ENCODE data around the gene MYH16.
"Not testable (repeated sequence)": the region's sequence is repeated elsewhere in the genome, so short reads cannot be mapped to it uniquely, and the experiment has no call there.

MYH16 gene

DNA sequence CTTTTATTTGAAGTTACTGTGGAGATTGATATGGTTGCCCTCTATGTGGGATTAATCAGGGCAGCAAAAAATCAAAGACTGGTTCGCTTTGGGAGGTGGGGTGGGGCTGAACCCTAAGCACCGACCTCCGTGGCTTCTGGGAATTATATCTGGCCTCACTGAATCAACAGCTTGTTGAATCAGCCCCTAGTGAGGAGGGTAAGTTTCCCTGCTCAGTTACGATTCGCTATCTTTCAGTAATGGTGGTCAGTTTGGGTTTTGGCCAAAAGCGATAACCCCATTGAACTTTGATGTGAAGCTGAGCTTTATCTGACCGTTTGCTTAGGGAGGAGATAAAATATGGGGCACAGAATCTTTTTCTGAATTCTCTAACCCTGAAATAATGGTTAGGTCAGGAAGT lies 36.5 kb downstream of the MYH16 start:
- no peak for DNase-seq

DNA sequence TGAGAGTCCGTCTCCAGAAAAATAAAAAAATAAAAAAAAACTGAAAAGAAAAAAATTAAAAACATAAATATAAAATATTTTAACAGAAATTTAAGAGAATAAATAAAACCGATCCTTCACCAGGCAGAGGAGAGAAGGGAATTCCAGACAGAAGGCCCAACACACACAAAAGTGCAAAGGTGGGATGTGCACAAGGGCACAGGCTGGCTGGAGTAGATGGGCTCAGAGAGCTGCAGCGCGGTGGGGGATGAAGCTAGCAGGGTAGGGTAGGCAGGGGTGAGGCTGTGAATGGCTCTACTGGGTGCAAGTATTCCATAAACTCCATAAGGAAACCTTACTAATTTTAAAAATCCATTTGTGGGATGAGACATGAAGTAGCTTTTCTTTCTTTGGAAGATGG lies 37.4 kb downstream of the MYH16 start:
- no peak for DNase-seq

DNA sequence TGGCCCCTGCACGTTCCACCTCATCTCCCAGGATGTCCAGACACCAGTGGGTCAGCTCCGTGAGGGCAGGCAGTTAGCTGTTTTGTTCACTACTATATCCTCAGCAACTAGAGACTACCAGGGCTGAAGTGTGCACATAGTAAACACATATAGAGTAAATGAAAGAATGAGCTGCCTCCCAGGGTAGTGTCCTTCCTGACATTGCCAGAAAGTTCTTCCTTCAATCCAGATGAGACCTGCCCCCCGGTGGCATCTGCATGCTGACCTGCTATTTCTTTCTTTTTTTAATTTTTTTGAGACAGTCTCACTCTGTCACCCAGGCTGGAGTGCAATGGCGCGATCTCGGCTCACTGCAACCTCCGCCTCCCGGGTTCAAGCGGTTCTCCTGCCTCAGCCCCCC lies 39.1 kb downstream of the MYH16 start:
- DNase-seq = no peak

DNA sequence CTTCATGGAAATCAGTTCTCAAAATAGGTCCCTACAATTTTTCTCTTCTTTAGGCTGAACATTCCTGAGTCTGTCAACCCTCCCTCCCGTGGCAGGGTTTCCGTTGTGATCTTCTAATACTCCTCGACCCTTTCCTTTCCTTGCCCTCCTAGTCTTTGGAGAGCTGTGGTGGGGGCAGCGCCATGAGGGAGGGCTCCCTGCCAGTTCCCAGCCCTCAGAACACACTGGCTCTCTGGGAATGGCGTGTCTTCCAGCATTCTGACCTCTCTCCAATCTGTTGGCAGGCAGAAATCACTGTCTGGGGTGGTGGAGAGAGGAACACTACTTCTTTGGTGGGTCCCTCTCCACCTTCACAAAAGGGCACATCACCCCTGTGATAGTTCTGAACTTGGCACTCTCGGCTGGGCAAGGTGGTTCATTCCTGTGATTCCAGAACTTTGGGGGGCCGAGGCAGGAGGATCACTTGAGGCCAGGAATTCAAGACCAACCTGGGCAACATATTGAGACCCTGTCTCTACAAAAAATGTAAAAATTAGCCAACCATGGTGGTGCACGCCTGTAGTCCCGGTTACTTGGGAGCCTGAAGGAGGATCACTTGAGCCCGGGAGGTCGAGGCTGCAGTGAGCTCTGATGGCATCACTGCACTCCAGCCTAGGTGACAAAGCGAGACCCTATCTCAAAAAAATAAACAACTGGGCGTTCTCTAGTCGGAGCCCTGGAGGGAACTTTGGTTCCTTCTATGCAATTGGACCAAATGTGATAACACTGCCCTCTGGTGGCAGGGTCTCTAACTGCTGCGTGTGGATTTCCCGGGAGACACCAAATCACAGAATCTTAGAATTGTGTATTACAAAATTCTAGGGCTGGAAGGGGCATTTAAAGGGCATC lies 39.9 kb downstream of the MYH16 start:
- no peak for DNase-seq

DNA sequence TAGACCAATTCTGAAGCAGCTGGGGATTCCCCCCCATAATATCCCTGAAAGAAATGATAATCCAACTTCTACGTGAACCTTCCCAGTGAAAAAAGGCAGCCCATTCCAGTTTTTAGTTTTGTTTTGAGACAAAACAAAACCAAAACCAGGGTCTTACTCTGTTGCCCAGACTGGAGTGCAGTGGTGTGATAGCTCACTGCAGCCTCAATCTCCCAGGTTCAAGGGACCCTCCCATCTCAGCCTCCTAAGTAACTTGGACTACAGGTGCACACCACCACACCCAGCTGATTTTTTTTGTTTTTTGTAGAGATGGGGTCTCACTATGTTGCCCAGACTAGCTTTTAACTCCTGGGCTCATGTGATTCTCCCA lies 40.5 kb downstream of the MYH16 start:
- no peak for DNase-seq

DNA sequence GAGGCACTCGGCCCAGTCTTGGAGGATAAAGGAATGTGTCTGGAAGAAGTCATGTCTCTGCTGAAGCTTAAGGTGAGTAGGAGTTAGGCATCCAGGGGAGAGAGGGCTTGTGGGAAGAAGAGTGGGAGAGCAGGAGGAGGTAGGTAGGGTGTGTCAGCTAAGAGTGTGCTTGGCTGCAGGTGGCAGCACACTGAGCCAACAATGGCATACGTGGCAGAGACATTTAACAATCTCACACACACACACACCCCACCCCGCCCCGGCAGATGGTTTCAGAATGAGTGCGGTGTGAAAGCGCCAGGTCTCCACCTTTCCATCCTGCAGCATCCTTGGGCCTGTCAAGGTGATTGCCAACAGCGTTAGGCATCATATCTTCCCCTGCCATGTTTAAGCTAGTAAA lies 41.9 kb downstream of the MYH16 start:
- no peak for DNase-seq

DNA sequence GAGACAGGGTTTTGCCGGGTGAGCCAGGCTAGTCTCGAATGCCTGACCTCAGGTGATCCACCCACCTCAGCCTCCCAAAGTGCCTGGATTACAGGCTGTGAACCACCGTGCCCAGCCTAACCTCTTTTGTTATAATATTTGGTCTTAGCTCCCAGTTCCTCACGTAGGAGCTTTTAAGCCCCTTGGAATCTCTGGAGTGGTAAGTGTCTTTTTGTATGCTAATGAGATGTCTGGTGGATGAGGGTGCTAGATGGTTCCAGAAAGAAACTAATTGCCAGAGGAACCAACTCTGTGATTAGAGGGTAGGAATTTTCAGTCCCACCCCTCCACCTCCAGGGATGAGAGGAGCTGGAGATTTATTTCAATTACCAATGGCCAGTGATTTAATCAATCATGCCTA lies 47.7 kb downstream of the MYH16 start:
- DNase-seq = no peak

DNA sequence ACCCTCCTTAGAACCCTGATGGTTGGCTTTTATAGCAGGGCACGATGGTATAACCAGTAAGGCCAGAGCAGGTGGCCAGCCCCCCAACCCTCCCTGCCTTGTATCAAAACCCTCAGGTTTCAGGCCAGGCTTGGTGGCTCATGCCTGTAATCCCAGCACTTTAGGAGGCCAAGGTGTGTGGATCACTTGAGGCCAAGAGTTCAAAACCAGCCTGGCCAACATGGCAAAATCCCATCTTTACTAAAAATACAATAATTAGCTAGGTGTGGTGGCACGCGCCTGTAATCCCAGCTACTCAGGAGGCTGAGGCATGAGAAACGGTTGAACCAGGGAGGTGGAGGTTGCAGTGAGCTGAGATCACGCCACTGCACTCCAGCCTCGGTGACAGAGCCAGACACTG lies 50.0 kb downstream of the MYH16 start:
- DNase-seq = not testable (repeated sequence)

DNA sequence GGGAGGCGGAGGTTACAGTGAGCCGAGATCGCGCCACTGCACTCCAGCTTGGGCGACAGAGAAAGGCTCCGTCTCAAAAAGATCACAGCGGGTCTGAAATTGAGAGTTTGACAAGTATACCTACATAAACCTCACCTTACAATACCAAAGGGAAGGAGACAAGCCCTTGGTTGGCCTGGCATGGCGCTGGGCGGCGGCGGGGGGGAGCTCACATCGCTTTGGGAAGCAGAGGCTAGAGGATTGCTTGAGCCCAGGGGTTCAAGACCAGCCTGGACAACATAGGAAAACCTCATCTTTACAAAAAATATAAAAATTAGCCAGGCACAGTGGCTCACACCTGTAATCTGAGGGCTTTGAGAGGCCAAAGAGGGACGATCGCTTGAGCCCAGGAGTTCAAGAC lies 51.9 kb downstream of the MYH16 start:
- DNase-seq = no peak

DNA sequence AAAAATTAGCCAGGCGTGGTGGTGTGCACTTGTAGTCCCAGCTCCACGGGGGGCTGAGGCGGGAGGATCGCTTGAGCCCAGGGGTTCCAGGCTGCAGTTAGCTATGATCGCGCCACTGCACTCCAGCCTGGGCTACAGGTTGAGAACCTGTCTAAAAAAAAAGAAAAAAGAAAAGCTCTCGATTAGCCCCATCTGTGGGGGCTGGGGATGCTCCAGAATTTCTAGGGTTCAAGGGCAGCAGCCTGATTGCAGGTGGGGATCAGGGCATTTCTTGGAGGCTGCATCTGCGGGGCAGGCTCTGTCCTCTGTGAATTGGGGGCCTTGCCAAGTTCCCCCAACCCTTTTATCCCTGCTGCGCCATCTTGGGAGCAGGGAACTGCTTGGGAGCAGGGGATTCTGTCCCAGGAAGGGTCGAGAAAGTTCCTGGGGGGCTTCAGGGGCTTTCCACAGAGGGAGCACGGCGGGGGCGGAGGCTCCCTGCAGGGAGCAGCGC lies 52.4 kb downstream of the MYH16 start:
- DNase-seq = no peak

DNA sequence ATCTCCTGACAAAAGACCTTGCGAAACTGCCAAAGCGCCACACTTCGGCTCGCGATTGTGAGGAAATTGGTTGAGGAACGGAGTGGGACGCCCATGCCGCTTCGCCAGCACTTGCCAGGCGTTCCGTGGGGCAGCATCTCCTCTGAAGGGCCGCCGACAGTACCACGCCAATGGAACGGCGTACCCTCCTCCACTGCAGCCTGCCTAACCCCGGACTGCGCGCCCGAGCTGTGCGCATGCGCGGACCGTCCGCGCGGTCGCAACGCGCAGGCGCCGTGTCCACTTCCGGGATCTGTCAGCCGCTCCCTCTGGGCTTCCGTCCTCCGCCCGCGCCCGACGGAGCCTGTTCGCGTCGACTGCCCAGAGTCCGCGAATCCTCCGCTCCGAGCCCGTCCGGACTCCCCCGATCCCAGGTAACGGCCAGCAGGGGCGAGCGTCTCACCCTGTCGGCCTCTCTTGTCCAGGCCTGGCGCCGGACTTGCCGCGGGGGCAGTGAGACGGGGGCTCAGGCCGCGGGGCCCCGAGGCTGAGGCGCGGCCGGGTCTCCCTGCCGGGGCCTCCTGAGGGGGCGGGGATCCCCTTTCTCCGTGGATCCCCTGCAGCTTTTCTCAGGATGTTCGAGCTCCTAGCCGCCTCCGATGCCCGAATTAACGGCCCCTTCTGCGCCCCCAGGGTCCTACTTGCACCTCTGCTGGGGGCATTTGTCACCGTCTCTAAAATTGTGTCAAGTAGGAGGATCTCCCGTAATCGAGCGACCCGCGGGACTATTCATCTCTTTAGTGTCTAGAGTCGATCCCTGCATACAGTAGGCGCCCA lies 53.2 kb downstream of the MYH16 start, which contains the start of gene ARPC1A:
TSS of gene ARPC1A (plus strand) at position 307 of the 816 bp plus-strand sequence. CDS start 7,456 bp downstream, outside the sequence.
- DNase-seq = peak; percentile 38

DNA sequence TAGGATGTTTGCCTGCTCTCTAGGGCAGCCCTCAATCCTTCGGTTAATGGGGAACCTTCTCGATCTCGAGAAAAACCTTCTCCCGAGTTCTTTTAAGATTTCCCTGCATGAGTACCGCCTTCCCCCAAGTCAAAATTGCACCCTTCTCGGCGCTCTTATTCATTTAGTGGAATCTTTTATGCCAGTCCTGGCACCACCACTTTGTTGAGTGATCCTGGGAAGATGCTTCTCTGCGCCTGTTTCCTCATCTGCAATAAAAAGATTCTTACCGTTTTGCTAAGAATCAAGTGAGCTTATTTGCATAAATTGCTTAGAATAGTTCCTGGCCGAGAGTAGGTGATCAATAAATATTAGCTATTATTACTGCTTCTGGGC lies 53.8 kb downstream of the MYH16 start:
- no peak for DNase-seq

DNA sequence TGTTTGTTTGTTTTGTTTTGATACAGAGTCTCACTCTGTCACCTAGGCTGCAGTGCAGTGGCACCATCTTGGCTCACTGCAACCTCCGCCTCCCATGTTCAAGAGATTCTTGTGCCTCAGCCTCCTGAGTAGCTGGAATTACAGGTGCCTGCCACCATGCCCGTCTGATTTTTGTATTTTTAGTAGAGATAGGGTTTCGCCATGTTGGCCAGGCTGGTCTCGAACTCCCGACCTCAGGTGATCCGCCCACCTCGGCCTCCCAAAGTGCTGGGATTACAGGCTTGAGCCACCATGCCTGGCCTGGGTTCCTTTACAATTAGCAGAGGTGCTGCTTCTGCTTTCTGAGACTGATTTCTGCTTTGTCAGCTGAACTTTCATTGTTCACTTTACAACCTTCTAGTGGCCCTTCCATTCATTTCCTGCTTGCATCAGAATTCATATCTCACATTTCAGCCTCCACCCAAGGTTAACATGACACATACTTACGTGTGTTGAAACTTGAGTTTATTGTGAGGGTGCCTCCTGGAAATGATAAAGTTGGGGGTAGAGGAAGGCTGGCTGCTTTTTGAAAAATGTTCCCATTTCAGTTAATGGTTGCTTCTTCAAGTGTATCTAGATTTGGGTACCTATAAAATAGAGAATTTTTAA lies 57.8 kb downstream of the MYH16 start:
- DNase-seq = not testable (repeated sequence)

DNA sequence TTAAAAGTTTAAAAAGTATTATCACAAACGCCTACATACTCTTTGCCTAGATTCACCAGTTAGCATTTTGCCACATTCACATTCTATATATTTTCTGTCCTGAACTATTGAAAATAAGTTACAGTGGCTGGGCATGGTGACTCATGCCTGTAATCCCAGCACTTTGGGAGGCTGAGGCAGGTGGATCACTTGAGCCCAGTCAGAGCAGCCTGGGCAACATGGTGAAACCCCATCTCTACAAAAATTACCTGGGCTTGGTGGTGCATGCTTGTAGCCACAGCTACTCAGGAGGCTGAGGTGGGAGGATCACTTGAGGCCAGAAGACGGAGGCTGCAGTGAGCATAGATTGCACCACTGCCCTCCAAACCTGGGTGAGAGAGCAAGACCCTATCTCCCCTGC lies 58.4 kb downstream of the MYH16 start:
- no peak for DNase-seq

DNA sequence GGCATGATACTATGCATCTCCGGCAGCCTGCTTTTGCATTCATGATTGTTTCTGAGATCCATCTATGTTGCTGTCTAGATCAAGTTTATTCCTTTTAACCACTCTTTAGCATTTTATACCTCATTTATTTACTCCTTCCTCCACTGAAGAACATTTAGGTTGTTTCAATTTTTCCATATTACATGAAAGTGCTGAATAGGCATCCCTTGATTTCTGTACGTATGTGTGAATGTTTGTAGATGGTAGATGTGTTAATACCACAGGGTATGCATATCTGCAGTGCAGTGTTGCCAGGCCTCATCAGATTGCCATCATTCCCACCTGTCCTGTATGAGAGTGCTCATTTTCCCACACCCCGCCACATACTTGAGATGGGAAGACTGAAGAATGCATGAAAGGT lies 67.0 kb downstream of the MYH16 start:
- no peak for DNase-seq

DNA sequence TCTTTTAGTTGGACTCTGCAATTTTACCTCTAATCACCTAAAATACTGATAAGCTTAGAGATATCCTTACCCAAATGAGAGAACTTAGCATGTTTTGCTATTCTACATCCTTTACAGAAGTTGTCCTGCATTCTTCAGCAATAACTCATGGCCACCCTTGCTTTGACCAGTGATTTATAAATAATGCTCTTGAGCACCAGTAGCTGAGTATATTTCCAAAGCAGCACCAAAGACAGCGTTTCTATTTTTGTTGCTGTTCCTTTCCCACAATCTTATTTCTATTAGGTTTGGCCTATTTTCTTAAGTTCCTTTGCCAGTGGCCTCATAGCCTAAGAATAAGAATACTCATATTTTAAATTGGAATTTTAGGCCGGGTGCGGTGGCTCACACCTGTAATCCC lies 68.0 kb downstream of the MYH16 start:
- DNase-seq = no peak

DNA sequence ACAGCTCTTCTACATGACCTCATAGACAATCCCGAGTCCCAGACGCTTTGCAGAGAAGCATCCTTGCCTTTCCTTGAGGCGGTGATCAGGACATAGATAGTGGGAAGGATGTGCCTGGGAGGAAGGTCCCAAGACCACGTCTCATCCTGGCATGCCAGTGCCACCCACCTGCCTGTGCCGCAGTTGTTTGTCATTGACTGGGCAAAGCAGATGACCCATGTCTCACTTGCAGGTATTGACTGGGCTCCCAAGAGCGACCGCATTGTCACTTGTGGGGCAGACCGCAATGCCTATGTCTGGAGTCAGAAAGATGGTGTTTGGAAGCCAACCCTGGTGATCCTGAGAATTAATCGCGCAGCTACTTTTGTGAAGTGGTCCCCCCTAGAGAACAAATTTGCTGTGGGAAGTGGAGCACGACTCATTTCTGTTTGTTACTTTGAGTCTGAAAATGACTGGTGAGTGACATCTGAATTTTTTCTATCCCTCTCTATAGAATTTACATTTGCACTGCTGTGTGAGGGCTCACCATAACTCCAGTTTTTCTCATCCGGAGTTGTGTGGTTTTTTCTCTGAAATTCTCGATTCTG lies 71.5 kb downstream of the MYH16 start:
- no peak for DNase-seq

DNA sequence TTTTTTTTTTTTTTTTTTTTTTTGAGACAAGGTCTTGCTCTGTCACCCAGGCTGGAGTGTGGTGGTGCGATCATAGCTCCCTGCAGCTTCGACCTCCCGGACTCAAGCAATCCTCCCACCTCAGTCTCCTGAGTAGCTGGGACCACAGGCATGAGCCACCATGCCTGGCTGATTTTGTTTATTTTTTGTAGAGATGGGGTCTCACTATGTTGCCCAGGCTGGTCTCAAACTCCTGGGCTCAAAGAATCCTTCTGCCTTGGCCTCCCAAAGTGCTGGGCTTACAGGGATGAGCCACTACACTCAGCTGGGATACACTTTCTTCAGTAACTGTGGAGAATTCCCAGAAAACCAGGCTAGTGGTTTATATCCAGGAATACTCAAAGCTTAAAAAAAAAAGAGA lies 78.0 kb downstream of the MYH16 start:
- DNase-seq = not testable (repeated sequence)

DNA sequence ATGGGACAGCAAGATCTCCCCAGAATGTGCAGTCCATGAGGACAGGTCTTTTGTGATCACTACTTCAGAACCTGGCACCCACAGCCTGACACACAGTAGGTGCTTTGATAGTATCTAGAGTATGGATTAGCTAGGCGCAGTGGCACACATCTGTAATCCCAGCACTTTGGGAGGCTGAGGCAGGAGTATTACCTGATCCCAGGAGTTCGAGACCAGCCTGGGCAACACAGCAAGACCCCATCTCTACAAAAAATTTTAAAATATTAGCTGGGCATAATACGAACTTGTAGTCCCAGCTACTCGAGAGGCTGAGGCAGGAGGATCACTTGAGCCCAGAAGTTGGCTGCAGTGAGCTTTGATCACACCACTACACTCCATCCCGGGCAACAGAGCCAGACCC lies 79.6 kb downstream of the MYH16 start:
- no peak for DNase-seq

DNA sequence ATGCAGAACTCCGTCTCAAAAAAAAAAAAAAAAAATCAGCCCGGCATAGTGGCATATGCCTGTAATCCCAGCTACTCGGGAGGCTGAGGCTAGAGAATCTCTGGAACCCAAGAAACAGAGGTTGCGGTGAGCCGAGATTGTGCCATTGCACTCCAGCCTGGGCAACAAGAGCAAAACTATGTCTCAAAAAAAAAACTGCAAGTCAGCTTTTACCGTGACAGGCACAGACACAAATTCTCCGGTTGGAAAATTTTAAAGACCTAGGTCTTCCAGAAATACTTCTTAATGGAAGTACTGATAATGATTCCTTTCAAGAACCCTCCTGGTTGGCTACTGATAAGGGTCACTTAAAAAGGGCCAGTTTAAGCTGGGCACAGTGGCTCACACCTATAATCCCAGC lies 82.5 kb downstream of the MYH16 start:
- DNase-seq = no peak

DNA sequence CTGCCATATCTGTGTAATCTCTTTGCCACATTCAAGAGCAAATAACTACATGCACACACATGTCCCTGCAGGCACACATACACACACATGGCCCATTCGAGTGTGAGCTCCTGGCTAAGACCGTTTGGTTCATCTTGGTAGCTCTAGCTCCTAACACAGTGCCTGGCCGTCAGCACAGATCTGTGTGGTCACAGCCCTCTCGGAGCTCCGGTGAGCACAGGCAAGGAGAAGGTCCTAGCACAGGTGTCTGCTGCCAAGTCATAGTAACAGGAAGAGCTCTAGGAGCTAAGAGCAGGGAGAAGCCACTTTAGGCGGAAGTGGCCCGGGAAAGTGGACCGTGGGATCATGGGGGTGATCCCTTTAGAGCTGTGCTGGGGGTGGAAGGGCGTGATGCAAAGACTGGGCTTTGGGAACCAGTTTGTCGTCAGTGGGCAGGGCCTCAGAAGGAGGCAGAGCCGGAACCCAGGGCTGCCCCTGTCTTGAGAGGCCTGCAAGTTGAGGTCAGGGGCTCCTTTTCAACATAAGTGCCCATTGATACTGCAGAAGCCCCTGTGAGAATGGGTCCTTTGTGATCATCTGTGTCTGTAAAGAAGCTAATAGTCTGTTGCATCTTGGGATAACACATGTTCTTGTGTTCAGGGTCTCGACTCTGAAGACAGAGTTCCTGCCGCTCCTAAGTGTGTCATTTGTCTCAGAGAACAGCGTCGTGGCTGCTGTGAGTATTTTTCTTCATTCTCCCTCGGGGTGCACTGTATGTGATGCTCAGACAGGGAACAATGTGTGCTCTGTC lies 85.3 kb downstream of the MYH16 start:
- DNase-seq = no peak

DNA sequence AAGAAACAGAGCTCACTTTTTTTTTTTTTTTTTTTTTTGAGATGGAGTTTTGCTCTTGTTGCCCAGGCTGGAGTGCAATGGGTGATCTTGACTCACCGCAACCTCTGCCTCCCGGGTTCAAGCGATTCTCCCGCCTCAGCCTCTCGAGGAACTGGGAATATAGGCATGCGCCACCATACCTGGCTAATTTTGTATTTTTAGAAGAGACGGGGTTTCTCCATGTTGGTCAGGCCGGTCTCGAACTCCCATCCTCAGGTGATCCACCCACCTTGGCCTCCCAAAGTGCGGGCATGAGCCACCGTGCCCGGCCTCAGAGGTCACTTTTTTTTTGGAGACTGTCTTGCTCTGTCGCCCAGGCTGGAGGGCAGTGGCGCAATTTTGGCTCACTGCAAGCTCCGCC lies 85.9 kb downstream of the MYH16 start:
- not testable (repeated sequence) for DNase-seq
